ENCODE data around the gene NRCAM. TPM values are rescaled to one million over a fixed set of nuclear protein-coding genes. Genes with fewer than 3 reads are reported as not detected.

NRCAM gene
- total RNA-seq, 6 donors from 2014 or later, result 2.5 to 23.0 (median 5.0) TPM

DNA sequence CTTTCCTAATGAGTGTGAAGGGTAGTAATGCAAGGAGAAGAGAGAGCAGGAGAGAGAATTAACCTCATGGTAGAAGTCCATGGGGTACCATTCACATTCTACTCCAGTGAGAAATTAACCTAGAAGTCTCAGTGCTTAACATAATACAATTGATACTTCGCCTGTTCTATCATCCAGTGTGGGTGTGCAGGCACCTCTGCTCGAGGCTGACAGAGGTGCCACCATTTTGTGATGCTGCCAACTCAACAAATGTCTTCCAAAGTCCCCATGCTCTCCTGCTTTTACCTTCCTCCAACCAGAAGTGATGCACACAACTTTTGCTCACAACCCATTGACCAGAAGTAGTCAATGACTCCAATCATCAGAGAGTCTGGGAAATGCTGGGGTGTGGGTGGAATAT lies 207.8 kb downstream of the NRCAM start:
- no peak overlapping the region for H3K4me3 ChIP-seq
- no peaks in the 10 kb centered on the region for H3K9me3 ChIP-seq
- no peaks in the 10 kb centered on the region for H3K4me1 ChIP-seq
- H3K27ac ChIP-seq, result no peak overlapping the region
- no peaks in the 10 kb centered on the region for H3K27me3 ChIP-seq
- TF ChIP-seq EP300 (IDR thresholded peaks at IDR 0.05) (no peak), POLR2AphosphoS5 (IDR thresholded peaks at IDR 0.05) (no peak), POLR2A (IDR thresholded peaks at IDR 0.05) (no peak)
- TF ChIP-seq, protein P1, sequence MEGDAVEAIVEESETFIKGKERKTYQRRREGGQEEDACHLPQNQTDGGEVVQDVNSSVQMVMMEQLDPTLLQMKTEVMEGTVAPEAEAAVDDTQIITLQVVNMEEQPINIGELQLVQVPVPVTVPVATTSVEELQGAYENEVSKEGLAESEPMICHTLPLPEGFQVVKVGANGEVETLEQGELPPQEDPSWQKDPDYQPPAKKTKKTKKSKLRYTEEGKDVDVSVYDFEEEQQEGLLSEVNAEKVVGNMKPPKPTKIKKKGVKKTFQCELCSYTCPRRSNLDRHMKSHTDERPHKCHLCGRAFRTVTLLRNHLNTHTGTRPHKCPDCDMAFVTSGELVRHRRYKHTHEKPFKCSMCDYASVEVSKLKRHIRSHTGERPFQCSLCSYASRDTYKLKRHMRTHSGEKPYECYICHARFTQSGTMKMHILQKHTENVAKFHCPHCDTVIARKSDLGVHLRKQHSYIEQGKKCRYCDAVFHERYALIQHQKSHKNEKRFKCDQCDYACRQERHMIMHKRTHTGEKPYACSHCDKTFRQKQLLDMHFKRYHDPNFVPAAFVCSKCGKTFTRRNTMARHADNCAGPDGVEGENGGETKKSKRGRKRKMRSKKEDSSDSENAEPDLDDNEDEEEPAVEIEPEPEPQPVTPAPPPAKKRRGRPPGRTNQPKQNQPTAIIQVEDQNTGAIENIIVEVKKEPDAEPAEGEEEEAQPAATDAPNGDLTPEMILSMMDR (IDR thresholded peaks at IDR 0.05), result no peak
- DNase-seq, result no peak
- WGBS, 2 donors, result 63 to 73% methylated on average over 2 of the region's 2 CpGs
- ATAC-seq (ENCODE audit: low FRiP score in 2 of 2), result no peak
- no peaks in the 10 kb centered on the region for H3K36me3 ChIP-seq

DNA sequence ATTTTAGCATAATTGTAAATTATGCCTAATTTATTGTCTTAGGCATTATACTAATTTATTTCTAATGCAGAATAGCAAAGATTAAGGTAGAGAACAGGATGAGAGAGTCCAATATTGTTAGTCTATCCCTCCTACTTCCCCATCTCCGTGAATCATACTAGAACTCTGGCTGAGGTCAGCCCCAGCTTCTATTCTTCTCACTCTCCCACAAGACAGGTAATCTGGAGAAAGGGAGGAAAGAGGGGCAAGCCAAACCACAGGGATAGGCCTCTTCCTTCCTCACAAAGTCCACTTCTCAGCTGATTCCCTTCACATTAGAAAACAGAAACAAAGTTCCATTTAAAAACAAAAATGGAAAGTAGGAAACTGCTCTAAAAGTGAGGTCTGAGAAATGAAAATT lies 208.6 kb downstream of the NRCAM start:
- Histone ChIP-seq H3K36me3 (no peaks in the 10 kb centered on the region), H3K27me3 (no peaks in the 10 kb centered on the region), H3K4me3 (no peak overlapping the region), H3K27ac (no peak overlapping the region), H3K4me1 (no peaks in the 10 kb centered on the region), H3K9me3 (no peaks in the 10 kb centered on the region)
- 61 to 62% methylated on average over 1 of the region's 1 CpG for WGBS, 2 donors
- no peak for DNase-seq
- TF ChIP-seq, protein P1 (IDR thresholded peaks at IDR 0.05), result no peak
- TF ChIP-seq EP300 (IDR thresholded peaks at IDR 0.05), result no peak
- no peak for ATAC-seq (ENCODE audit: low FRiP score in 2 of 2)

DNA sequence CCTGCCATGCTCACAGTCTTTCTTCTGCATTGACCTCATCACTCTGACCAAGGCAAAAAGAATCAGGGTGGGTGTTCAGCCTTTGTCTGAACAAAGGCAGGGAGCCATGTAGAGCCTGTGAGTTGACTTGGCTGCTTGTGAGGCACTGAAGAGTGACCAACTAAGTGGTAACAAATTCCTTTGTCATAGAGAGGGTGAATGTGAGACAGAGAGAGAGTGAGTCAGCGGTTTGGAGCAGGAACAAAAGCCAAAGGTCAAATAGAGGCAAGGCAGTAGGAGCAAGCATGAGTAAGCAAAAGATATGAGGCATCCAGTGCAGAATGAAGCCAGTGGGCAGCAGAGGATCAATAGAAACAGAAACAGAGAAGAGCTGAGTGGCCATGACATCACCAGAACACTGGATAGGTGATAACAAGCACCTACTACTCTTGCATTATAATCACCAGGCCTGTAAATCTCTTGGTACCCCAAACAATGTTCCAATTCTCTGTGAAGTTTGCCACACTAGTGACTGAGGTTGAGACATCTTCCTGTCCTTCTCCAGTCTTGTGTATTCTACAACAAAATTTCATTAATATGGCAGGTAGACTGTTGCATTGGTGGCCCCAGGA lies 209.9 kb downstream of the NRCAM start:
- 37 to 54% methylated on average over 1 of the region's 1 CpG for WGBS, 2 donors
- TF ChIP-seq, protein P1 (IDR thresholded peaks at IDR 0.05), result no peak
- no peak for TF ChIP-seq EP300 (IDR thresholded peaks at IDR 0.05)
- TF ChIP-seq POLR2A (IDR thresholded peaks at IDR 0.05), result no peak
- TF ChIP-seq POLR2AphosphoS5 (IDR thresholded peaks at IDR 0.05), result no peak
- ATAC-seq (ENCODE audit: low FRiP score in 2 of 2) (peak in 1 of 2 donors; percentile 86), DNase-seq (no peak)
- Histone ChIP-seq H3K27ac (no peak overlapping the region), H3K4me1 (no peaks in the 10 kb centered on the region), H3K27me3 (no peaks in the 10 kb centered on the region), H3K9me3 (no peaks in the 10 kb centered on the region), H3K4me3 (no peak overlapping the region), H3K36me3 (no peaks in the 10 kb centered on the region)

DNA sequence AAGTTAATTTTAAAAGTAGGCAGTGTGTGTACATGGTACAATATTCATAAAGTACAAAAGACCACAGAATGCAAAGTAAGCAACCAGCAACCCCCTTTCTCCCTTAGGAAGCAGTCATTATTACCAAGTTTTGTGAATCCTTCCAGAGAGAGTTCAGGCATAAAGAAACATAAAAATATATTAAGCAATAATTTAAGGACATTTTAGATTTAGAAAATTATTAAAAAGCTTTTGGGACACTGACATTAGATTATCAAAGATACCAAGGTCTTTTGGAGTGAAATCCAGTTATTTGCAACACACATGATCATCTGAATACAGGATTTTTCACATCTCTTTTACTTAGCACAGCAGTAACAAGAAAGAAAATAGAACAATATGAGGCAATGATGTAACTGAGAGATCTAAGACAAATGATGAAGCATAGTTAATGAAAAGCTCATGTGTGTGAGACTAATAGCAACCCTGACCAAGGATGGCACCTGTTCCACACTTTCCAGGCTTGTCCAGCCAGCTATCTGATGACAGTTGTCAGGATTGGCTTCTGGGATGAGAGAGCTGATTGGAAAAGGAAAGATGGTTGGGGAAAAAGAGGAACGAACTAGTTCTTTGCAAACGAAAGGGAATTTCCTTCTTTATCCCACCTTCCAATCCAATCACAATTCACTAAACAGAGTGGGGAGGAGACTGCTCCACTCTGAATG lies 210.6 kb downstream of the NRCAM start:
- Histone ChIP-seq H3K9me3 (no peaks in the 10 kb centered on the region), H3K36me3 (no peaks in the 10 kb centered on the region), H3K27ac (no peak overlapping the region), H3K4me3 (no peak overlapping the region), H3K4me1 (no peaks in the 10 kb centered on the region), H3K27me3 (no peaks in the 10 kb centered on the region)
- DNase-seq (no peak), ATAC-seq (ENCODE audit: low FRiP score in 2 of 2) (no peak)
- TF ChIP-seq, protein P1 (IDR thresholded peaks at IDR 0.05), result no peak
- TF ChIP-seq POLR2A (IDR thresholded peaks at IDR 0.05), result no peak
- TF ChIP-seq POLR2AphosphoS5 (IDR thresholded peaks at IDR 0.05), result no peak
- TF ChIP-seq EP300 (IDR thresholded peaks at IDR 0.05), result no peak
- 49 to 64% methylated on average over 2 of the region's 2 CpGs for WGBS, 2 donors

DNA sequence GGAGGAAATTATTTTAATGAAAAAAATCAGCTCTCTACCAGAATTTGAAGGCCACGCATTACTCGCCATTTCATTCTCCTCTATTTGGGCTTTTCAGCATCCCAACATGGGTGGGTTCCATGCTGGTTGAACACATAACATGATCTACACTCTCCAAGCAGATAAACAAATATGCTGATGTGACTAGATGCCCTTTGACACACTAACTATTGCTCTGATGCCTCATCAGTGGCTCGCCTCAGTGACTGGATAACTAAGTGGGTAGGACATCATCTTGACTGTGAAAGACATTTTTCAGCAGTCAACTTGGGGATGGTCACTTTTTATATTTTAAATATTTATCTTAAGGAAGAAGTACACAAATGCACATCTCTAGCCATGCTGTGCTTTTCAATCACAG lies 212.1 kb downstream of the NRCAM start:
- TF ChIP-seq EP300 (IDR thresholded peaks at IDR 0.05) (no peak), POLR2AphosphoS5 (IDR thresholded peaks at IDR 0.05) (no peak), POLR2A (IDR thresholded peaks at IDR 0.05) (no peak)
- TF ChIP-seq, protein P1 (IDR thresholded peaks at IDR 0.05), result no peak
- Histone ChIP-seq H3K9me3 (no peaks in the 10 kb centered on the region), H3K4me1 (no peaks in the 10 kb centered on the region), H3K4me3 (no peak overlapping the region), H3K27me3 (no peaks in the 10 kb centered on the region), H3K27ac (no peak overlapping the region), H3K36me3 (no peaks in the 10 kb centered on the region)
- ATAC-seq (ENCODE audit: low FRiP score in 2 of 2) (no peak), DNase-seq (no peak)
- WGBS, 2 donors, result 93% methylated on average over 3 of the region's 3 CpGs
